ENCODE results near the gene GRM3. TPM values are rescaled to one million over a fixed set of nuclear protein-coding genes. Genes with fewer than 3 reads are reported as not detected.

GRM3 gene
- total and polyA plus RNA-seq, 5 experiments from 2014 or later: not detected

DNA sequence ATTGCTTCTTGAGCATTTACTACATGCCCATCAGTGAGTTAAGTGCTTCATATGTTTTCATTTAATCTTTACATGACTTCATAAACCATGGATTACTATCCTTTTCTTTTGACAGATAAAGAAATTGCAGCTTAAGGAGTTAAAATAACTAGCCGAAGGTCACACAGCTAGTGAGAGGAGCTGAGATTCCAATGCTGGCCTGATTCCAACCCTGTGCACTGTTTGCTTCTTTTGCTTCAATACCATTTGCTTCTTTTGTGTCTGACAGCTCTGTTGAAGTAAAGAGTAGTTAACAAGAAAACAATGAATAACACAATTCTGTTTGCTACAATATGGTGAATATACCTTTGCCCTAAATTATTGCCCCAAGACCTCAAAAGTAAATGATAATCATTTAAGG, 132.4 kb downstream of the GRM3 start:
- H3K4me1 Mint-ChIP-seq: no peaks in the 10 kb centered on the region
- H3K27me3 Mint-ChIP-seq: peaks cover 0 to 2% (median 0%) of the 10 kb centered on the region in 5 donors
- no peaks in the 10 kb centered on the region for H3K9me3 Mint-ChIP-seq
- ATAC-seq (no peak), DNase-seq (no peak)
- POLR2A ChIA-PET: no interaction called here
- H3K27ac Mint-ChIP-seq: no peak overlapping the region
- H3K36me3 Mint-ChIP-seq: no peaks in the 10 kb centered on the region
- no peak overlapping the region for H3K4me3 Mint-ChIP-seq

DNA sequence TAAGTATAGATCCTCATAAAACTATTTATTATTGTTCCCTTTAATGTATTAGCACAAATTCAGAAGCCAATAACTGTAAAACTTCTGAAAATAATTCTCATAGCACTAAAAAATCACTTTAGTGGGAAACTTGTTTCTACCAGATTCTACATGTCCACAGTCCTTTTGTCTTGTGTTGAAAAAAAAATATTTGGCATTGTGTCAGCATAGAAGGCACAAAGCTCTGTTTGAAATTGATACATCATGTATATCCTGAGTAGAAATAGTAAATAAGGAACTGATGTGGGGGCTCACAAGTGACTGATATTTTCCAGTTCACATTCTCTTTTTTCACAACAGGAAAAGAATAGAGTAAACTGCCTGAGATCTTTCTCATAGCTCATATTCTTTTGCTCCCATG, 134.6 kb downstream of the GRM3 start:
- no peak for ATAC-seq
- H3K27me3 Mint-ChIP-seq: peaks cover 0 to 1% (median 0%) of the 10 kb centered on the region in 5 donors
- H3K4me3 Mint-ChIP-seq: no peak overlapping the region

DNA sequence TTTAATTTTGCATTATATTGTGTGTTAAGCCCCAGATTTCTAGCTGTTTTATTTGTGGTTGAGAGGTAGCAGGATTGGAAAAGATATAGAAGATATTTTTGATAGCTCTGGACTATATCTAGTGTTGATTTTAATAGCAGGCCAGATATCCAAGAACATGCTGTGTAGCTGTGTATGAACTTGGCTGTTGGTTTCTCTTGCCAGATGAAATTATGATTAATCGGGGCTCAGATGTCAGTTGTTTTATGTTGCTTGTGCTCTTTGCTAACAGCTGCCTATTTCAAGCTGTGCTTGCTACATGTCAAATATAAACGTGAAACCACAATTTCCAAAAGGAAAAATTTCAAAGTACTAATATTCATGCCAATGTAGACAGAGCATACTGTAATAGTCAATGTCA, 141.1 kb downstream of the GRM3 start:
- peaks cover 0 to 1% (median 0%) of the 10 kb centered on the region in 5 donors for H3K27me3 Mint-ChIP-seq
- POLR2A ChIA-PET: no interaction called here
- H3K4me1 Mint-ChIP-seq: no peaks in the 10 kb centered on the region
- no peak overlapping the region for H3K27ac Mint-ChIP-seq
- no peak for ATAC-seq
- no peaks in the 10 kb centered on the region for H3K9me3 Mint-ChIP-seq
- no peak for DNase-seq
- no peaks in the 10 kb centered on the region for H3K36me3 Mint-ChIP-seq
- H3K4me3 Mint-ChIP-seq: no peak overlapping the region

More for the DNA sequence above, 134.6 kb downstream of the GRM3 start:
- Mint-ChIP-seq H3K4me1 (no peaks in the 10 kb centered on the region), H3K27ac (no peak overlapping the region), H3K36me3 (no peaks in the 10 kb centered on the region), H3K9me3 (no peaks in the 10 kb centered on the region)
- no peak for DNase-seq
- POLR2A ChIA-PET: no interaction called here

DNA sequence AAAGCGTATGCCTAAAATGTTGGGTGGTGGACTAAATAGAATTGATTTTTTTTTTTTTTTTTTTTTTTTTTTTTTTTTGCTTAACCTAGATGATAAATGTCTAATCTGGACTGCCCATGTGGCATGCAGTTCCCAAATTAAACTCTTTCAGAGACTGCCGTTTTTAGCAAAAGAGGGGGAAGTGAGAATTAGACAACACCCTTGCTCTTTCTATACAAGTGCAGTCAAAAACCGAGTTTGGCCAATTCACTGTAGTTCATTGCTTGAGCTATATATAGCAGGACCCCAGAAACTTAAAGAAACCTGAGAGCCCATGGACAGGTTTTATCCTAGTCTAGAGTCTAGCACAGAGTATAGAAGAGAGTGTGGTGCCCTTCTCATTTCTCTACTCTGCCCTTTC, 141.9 kb downstream of the GRM3 start:
- ATAC-seq: no peak
- DNase-seq: no peak
- Mint-ChIP-seq H3K4me3 (no peak overlapping the region), H3K9me3 (peaks cover 0 to 6% (median 0%) of the 10 kb centered on the region in 9 donors), H3K4me1 (no peaks in the 10 kb centered on the region), H3K27me3 (peaks cover 0 to 8% (median 0%) of the 10 kb centered on the region in 5 donors), H3K27ac (no peak overlapping the region), H3K36me3 (no peaks in the 10 kb centered on the region)
- POLR2A ChIA-PET: no interaction called here

DNA sequence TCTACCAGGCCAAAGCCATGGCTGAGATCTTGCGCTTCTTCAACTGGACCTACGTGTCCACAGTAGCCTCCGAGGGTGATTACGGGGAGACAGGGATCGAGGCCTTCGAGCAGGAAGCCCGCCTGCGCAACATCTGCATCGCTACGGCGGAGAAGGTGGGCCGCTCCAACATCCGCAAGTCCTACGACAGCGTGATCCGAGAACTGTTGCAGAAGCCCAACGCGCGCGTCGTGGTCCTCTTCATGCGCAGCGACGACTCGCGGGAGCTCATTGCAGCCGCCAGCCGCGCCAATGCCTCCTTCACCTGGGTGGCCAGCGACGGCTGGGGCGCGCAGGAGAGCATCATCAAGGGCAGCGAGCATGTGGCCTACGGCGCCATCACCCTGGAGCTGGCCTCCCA, 142.7 kb downstream of the GRM3 start:
- DNase-seq: no peak
- Mint-ChIP-seq H3K4me1 (no peaks in the 10 kb centered on the region), H3K27me3 (peaks cover 0 to 9% (median 0%) of the 10 kb centered on the region in 5 donors), H3K9me3 (peaks cover 0 to 6% (median 0%) of the 10 kb centered on the region in 9 donors), H3K36me3 (no peaks in the 10 kb centered on the region), H3K4me3 (no peak overlapping the region), H3K27ac (no peak overlapping the region)
- no peak for ATAC-seq
- POLR2A ChIA-PET: no interaction called here

DNA sequence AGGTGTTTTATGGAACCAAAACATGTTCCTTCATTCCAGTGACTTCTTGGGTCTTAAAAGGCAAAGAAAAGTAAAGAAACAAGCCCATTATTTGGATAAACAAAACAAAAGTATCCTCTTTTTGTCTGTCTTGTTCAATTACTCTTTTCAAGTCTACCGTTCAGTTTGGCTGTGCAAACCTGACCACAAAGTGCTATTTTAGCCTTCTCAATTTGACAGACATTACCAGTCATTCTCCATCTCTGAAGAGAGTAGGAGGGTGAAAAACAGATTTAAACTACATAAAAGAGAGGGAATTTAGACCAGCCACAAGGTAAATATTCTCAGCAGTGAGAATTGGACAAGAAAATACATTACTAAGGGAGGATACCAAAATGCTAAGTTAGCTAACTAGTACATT, 145.2 kb downstream of the GRM3 start:
- no peak overlapping the region for H3K4me3 Mint-ChIP-seq
- POLR2A ChIA-PET: no interaction called here
- ATAC-seq (no peak), DNase-seq (no peak)
- no peaks in the 10 kb centered on the region for H3K36me3 Mint-ChIP-seq
- H3K27ac Mint-ChIP-seq: no peak overlapping the region
- peaks cover 0 to 9% (median 1%) of the 10 kb centered on the region in 5 donors for H3K27me3 Mint-ChIP-seq
- no peaks in the 10 kb centered on the region for H3K4me1 Mint-ChIP-seq
- H3K9me3 Mint-ChIP-seq: peaks cover 0 to 6% (median 0%) of the 10 kb centered on the region in 9 donors

DNA sequence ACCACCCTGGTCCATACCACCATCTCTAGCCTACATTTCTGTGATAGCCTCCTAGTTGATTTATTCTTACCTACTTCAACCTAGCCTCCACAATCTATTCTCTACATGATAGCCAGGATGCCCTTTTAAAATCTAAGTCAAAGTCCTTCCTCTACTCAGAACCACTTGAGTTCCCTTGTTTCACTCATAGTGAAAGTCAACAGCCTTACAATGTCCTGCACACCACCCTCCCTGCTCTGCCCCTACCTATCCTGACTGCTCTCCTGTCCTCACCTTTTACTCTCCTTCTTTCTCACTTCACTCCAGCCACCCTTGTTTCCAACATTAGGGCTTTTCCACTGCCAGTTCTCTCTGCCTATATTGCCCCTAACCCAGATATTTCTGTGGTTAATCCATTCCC, 146.7 kb downstream of the GRM3 start:
- Mint-ChIP-seq H3K36me3 (no peaks in the 10 kb centered on the region), H3K4me3 (no peak overlapping the region), H3K27me3 (peaks cover 0 to 9% (median 1%) of the 10 kb centered on the region in 5 donors), H3K27ac (no peak overlapping the region), H3K9me3 (peaks cover 0 to 6% (median 0%) of the 10 kb centered on the region in 9 donors), H3K4me1 (no peaks in the 10 kb centered on the region)
- ATAC-seq (no peak), DNase-seq (no peak)
- POLR2A ChIA-PET: no interaction called here

DNA sequence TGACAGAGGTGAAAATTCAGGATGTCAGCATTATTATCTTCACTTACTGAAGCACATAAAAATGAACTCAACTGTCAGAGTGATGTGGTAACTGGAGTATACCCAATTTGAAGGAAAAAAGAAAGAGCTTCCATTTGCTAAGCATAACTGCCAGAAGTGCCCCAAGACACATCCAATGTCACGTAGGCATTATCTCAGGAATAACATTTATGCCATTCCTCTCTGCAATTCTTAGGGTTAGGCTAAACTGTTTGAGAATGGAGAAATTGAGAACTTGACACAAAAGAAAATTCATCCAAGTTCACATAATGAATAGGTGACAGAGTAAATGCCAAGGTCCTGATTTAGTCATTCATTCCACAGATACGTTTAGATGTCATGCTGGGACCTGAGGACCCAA, 148.6 kb downstream of the GRM3 start:
- Mint-ChIP-seq H3K4me1 (no peaks in the 10 kb centered on the region), H3K4me3 (no peak overlapping the region), H3K36me3 (peaks cover 0 to 6% (median 0%) of the 10 kb centered on the region in 3 donors), H3K27ac (no peak overlapping the region), H3K27me3 (peaks cover 0 to 9% (median 2%) of the 10 kb centered on the region in 5 donors), H3K9me3 (peaks cover 0 to 16% (median 6%) of the 10 kb centered on the region in 9 donors)
- POLR2A ChIA-PET: no interaction called here
- DNase-seq (no peak), ATAC-seq (no peak)

DNA sequence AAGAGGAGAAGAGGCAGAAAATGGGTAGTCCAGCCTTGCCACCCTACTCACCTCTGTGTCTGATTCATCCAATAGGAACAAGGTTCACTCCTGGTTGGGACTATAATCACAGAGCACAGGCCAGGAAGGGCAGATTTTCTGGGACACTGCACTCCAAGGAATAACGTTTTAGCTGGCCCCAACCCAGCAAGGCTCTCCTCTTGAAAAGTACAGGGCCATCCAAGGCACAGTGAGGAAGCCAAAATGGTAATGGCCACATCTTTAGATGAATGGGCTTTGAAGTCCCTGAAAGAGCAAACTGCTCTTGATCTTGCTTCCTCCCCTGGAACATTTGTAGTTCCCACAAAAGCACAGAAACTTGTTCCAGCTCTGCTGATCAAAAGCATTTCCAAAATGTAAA, 149.4 kb downstream of the GRM3 start:
- H3K27ac Mint-ChIP-seq: no peak overlapping the region
- ATAC-seq (no peak), DNase-seq (no peak)
- H3K9me3 Mint-ChIP-seq: peaks cover 0 to 21% (median 10%) of the 10 kb centered on the region in 9 donors
- H3K4me3 Mint-ChIP-seq: no peak overlapping the region
- POLR2A ChIA-PET: no interaction called here
- H3K27me3 Mint-ChIP-seq: peaks cover 0 to 9% (median 2%) of the 10 kb centered on the region in 5 donors
- H3K4me1 Mint-ChIP-seq: no peaks in the 10 kb centered on the region
- peaks cover 0 to 6% (median 0%) of the 10 kb centered on the region in 3 donors for H3K36me3 Mint-ChIP-seq

DNA sequence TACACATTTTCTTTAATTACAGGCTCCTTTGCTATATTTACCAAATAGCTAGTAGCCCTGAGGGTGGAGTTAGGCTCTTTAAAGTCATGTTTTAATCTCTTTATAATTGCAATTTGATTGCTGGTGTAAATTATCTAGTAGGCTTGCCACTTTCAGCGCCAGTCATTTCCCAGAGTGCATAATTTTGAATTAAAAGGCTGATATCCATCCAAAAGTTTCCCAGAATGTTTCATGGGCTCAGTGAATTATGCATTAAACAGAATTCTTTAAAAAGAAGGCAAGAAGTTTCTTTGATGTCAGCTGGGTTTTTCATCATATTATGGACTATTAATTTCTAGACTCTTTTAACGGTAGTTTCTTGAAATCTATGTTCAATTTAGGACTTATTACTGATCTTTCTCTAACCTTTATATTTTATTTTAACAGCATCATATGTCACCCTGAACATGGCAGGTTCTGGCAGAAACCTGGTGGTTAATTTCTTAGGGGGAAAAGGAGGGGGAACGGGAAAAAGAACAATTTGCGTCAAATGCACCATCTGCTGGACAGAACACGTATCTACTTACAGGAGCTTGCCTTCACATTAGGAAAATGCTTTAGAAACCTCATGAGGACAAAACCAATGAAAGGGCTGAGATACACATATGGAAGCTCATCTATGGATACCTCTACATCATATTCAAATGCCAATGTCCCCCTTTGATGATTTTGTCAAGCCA, 171.1 kb downstream of the GRM3 start:
- H3K36me3 Mint-ChIP-seq: no peaks in the 10 kb centered on the region
- POLR2A ChIA-PET: no interaction called here
- ATAC-seq (no peak), DNase-seq (no peak)
- no peak overlapping the region for H3K27ac Mint-ChIP-seq
- no peaks in the 10 kb centered on the region for H3K4me1 Mint-ChIP-seq
- H3K9me3 Mint-ChIP-seq: peaks cover 0 to 6% (median 0%) of the 10 kb centered on the region in 9 donors
- peaks cover 0 to 27% (median 9%) of the 10 kb centered on the region in 5 donors for H3K27me3 Mint-ChIP-seq
- no peak overlapping the region for H3K4me3 Mint-ChIP-seq

DNA sequence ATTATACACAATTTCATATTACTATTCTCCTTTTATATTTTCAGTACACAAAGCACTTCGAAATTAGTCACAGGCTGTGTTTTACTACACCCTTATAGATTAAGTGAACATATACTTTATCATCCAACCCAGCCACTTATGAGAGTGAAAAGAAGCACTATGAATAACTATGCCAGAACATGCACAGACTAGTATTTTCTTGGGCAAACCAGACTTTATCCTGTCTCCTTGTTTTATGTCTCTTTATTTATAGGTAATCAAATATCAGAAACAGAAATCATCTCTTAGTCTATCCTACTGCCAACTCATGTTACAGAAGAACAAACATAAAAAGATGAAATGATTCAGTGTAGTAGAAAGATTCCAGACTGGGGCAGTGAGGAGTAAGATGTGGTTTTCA, 171.8 kb downstream of the GRM3 start:
- H3K4me1 Mint-ChIP-seq: no peaks in the 10 kb centered on the region
- no peak for DNase-seq
- peaks cover 0 to 27% (median 9%) of the 10 kb centered on the region in 5 donors for H3K27me3 Mint-ChIP-seq
- POLR2A ChIA-PET: no interaction called here
- no peaks in the 10 kb centered on the region for H3K36me3 Mint-ChIP-seq
- no peak for ATAC-seq
- H3K9me3 Mint-ChIP-seq: peaks cover 0 to 6% (median 0%) of the 10 kb centered on the region in 9 donors
- no peak overlapping the region for H3K4me3 Mint-ChIP-seq
- H3K27ac Mint-ChIP-seq: no peak overlapping the region

DNA sequence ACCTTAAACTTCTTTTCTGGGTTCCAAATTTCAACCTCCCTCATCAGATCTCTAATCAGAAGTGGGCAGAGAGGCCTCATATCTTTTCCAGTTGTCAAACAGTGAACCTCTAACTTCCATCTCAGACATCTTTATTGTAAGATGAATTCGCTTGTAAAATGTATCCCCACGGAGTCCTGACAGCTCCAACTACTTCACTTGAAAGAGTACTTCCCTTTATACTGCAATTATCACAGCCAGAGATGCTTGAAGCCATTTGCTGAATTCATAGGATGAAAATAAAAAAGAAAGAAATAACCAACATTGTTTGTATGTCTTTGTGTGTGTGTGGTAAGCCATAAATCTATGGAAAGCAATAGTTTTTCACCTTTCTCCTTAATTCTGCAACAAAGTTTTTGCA, 175.2 kb downstream of the GRM3 start:
- POLR2A ChIA-PET: no interaction called here
- Mint-ChIP-seq H3K4me1 (no peaks in the 10 kb centered on the region), H3K4me3 (no peak overlapping the region), H3K27ac (no peak overlapping the region), H3K9me3 (peaks cover 0 to 6% (median 0%) of the 10 kb centered on the region in 9 donors), H3K27me3 (peaks cover 4 to 29% (median 9%) of the 10 kb centered on the region in 5 donors), H3K36me3 (no peaks in the 10 kb centered on the region)
- DNase-seq (no peak), ATAC-seq (no peak)

DNA sequence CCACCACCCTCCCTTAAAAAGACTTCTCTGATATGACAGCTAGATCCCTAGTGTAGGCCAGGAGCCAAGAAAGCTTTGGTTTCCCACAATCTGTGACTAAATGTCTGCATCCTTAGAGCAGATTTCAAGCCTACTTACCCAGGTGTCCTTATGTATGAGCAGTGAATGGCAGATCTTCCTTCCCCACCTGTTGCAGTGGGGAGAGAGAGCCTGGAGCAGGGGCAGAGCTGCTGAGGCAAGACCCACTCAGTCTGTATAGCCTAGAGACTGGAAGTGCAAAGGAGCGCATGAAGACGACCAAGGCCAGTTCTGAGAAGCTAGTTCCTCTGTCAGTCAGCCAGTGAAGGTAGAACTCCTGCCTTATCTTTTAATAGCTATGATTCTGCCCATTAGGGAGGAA, 180.1 kb downstream of the GRM3 start:
- no peak for ATAC-seq
- Mint-ChIP-seq H3K4me3 (no peak overlapping the region), H3K36me3 (no peaks in the 10 kb centered on the region), H3K9me3 (peaks cover 0 to under 1% (median 0%) of the 10 kb centered on the region in 9 donors), H3K27ac (no peak overlapping the region), H3K4me1 (no peaks in the 10 kb centered on the region), H3K27me3 (peaks cover 0 to 16% (median 3%) of the 10 kb centered on the region in 5 donors)
- DNase-seq: no peak
- POLR2A ChIA-PET: no interaction called here

DNA sequence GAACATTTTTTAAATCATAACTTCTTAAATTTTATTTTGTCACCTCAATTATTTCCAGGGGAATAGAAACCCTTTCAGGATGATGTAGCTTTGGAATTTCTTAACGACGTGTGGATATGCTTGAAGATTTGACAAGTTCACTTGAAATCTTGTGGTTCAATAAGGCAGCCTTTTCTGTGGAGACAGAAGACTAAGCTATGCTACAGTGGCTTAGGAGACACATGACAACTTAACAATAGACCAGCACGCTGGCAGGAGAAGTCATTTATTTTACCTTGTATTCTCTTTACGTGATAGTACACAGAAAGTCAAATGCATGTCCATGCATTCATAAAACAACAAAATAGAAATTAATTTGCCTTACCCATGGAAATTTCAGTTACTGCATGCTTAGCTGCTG, 181.6 kb downstream of the GRM3 start:
- DNase-seq: no peak
- ATAC-seq: no peak
- Mint-ChIP-seq H3K27ac (no peak overlapping the region), H3K36me3 (no peaks in the 10 kb centered on the region), H3K4me1 (no peaks in the 10 kb centered on the region), H3K4me3 (no peak overlapping the region), H3K27me3 (peaks cover 0 to 16% (median 3%) of the 10 kb centered on the region in 5 donors), H3K9me3 (peaks cover 0 to 3% (median 0%) of the 10 kb centered on the region in 9 donors)
- POLR2A ChIA-PET: no interaction called here

Measured in naive thymus-derived CD8-positive, alpha-beta T cell (primary cell).